Kidney capillary endothelial cell (primary cell): Measurements from ENCODE around the gene CLEC4F.

ENCODE experiments used
- DNase-seq: peaks from one replicate; pipeline ENCODE4 v3.0.0-alpha.2; 2018; ENCODE audit warnings: low spot score

CLEC4F gene

DNA sequence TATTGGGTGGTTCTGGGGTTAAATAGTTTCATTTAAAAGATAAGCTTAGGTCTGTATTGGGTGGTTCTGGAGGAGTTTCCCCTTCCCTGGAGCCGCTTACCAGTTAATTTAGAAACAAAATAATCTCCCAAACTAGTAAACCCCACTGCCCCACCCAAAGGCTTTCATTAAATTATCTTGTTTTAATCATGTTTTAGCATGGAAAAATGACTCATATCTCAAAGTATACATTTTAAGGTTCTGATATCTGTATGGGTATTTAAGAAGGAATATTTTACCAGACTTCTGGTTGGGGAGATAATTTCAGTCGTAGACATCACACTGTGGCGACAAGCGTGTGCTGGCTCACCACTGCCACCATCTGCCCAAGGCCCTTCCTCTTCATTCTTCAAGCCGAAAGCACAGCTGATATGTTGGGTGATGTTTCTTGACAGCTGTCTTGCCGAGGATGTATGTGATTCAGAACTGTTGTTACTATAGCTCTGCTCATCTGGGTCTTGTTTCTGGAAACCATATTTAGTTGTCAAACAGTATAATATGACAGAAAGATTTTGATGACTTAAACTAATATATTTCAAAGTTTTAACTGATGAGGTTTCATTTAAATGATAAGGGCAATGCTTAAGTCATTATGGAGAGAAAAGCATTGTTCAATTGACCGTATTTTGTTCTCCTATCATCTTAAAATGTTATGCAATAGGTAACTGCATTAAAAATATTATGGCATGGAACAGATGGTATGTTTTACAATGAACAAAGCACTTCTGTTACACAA lies 35.1 kb downstream of the CLEC4F start:
- peak; percentile 36 for DNase-seq

DNA sequence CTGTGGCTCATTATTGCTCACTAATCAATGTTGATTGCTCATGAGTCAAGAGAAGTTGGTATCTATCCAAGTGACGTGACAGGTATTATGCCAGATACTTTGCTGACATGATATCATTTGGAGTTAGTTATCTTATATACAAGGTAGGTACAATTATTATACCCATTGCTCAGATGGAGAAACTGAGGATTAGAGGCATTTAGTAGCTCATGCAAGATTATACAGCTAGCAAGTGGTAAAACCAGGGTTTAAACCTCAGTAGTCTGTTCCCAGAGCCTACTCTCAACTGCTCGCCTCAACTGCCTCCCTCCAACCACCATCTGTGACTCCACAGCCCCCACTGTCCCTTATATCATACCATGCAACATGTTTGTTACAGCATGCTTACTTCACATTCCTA lies 36.1 kb downstream of the CLEC4F start:
- DNase-seq, result no peak

DNA sequence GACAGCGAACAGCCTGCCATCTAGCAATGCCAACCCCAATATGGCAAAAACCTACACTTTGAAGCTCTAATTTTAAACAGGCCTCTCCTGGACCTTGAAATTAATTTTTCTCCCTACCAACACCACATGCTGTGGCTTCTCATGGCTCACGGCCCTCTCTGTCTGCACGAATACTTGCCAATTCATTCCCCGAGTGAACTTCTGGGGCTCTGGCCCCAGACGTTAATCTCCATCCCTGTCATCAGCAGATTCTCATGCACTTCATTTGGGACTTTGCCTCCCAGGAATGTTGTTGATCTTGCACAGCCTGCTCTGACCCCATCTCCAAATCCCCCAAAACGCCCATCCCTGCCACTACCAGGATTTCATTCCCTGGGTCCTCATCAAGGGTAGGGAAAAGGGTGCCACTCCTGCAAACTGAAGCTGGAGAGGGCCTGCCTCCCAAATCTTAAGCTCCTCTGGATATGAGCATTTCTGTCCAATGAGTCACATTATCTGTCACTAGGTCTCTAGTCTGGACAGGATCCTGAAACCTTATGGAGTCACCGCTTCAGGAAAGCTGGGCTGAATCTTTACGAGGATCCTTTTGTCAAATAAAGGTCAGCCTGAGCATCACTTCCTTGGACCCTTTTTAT lies 40.4 kb downstream of the CLEC4F start:
- no peak for DNase-seq

DNA sequence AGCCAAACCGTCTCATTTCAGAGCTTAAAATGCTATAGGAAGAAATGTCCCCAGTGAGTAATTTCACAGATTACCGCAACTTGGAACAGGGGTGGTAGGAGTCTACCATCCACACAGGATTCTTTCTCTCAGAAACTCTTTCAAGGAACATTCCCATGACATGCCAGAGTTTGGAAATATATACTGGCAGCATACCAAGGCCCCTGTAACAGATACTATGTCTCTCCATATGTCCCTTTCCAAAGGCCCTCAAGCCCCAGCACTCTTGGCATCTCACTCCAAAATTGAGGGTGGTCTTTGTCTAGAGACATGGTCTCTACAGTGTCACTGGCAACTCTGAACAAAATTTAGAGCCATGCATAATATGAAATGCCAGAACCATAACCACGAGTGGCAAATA lies 40.9 kb downstream of the CLEC4F start:
- DNase-seq, result no peak

DNA sequence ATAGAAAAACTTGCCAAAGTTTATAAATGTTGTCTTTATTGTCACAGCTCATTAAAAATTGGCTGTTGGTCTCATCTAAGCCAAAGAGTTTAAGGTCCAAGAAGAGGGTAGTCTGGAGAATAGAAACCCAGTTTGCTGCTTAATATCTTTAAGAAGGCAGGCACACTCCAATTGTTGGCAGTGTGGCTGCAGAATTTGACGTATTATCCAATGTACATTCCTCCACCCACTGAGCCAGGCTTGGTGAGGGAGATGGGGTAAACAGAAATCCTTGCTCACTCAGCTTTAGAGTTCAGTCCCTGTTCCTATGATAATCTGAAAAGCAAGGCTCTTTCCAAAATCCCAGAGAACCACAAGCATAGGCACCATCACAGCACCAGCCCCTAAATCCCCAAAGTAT lies 41.7 kb downstream of the CLEC4F start:
- no peak for DNase-seq

DNA sequence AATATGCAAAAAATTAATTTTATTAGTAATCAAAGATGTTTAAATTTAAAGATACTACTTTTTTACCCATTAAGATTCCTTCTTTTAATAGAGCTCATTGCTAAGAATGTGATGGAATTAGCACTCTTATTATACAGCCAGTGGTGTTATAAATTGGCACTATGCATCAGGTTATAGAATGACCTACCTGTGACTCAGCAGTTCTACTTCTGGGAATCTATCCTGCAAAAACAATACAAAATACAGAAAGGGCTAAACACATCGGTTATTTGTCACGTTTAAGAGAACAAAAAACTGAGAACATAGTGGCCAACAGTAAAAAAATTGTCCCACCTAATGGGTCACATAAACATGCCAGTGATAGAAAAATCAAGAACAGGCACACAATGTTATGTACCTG lies 42.9 kb downstream of the CLEC4F start:
- DNase-seq, result no peak

DNA sequence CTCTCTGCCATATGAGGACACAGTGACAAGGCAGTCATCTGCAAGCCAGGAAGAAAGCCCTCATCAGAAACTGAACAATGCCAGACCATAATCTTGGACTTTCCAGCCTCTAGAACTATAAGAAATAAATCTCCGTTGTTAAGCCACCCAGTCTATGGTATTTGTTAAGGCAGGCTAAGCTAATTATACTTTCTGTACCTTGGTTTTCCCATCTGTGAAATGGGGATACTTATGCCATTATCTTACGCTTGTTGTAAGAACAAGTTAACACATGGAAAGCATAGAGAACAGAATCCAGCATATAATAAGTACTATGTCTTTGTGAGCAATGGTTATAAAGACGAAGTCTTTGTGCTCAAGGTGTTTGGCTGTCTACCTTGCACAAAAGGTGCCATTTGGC lies 44.1 kb downstream of the CLEC4F start:
- no peak for DNase-seq

DNA sequence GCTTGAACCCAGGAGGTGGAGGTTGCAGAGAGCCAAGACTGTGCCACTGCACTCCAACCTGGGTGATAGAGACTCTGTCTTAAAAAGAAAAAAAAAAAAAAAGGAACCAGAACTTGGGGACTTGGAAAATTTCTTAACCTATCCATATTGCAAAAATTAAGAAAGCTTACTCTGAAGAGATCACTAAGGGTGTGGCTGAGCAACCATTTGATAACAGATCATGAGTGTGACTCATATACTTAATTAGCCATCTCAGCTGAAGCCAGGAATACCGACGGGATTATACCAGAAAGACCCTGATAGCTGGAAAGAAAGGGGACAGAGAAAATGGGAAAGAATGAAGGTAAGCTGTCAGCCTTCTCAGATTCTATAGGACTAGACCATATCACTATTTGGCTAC lies 45.3 kb downstream of the CLEC4F start:
- no peak for DNase-seq

DNA sequence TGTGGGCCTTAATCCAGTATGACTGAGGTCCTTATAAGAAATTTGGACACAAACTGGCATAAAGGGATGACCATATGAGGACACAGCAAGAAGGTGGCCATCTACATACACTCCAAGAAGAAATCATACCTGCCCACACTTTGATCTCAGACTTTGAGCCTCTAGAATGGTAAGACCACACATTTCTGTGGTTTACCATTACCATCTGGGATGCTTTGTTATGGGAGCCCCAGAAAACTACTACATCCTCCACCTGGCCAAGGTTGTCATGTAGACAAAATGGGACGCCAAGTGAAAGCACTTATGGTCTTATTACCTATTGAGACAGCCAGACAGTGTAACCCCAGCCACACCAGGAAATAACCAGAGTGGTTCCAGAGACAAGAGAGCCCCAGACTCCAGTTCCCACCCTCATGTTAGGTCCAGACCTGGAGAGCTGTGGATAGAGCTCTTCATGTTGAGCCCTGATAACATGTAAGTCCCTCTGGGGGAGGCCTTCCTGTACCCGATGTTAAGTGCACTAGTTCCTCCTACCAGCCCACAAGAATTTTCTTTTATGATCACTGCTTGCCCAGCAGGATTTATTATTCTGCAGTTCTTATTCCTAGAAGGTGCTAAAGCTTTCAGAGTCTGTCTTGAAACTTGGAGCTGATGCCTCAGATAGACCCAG lies 47.8 kb downstream of the CLEC4F start:
- no peak for DNase-seq

DNA sequence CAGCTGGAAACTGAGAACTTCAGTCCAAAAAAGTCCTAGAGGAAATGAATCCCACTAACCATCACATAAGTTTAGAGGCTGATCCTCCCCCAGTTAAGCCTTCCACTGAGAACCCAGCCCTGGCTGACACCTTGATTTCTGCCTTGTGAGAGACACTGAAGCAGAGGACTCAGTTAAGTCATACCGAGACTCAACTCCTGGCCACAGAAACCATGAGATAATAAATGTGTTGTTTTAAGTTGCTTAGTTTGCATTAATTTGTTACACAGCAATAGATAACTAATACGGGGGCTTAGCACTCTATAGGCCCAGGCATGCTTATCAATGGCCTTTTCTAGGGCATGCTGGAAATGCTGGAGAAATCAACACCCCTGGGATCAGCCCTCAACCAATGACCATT lies 49.0 kb downstream of the CLEC4F start:
- no peak for DNase-seq

DNA sequence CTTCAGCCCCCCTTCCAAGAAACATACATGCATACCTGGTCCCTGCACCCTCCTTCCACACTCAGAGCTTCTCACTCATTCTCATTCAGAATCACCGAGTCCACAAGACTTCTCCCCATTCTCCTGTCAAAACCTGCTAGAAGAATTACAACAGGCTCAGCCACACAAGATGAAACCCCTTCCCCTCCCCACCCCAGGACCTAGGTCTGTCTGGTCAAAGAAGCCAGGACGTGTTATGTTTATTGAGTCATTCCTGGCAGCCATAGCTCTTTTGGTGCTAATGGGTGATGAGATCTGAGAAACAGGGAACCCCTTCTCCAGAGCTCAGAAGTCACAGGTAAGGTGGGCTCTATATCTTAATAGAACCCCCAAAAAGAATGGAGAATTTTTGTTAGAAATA lies 50.9 kb downstream of the CLEC4F start:
- no peak for DNase-seq

DNA sequence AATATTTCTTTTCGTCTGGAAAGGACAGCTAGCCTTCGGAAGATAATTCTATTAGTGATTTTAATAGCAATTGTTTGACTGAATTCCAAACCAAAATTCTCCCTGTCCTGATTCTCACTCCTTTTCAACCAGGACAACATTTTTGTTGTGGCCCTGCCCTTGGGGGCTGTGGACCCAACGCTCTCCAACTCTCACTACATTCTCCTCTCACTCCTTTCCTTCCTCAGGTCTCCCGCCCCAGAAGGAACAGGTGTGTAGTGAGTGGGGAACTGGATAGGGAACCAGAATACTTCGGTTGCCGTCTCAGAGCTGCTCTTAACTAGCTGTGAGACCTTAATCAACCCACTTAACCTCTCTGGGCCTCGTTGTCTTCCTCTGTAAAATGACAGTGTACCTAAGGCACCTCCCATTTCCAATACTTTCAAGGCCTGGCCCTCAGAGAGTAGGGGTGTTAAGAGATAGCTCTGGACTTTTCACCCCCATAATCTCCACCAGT lies 51.8 kb downstream of the CLEC4F start:
- no peak for DNase-seq

DNA sequence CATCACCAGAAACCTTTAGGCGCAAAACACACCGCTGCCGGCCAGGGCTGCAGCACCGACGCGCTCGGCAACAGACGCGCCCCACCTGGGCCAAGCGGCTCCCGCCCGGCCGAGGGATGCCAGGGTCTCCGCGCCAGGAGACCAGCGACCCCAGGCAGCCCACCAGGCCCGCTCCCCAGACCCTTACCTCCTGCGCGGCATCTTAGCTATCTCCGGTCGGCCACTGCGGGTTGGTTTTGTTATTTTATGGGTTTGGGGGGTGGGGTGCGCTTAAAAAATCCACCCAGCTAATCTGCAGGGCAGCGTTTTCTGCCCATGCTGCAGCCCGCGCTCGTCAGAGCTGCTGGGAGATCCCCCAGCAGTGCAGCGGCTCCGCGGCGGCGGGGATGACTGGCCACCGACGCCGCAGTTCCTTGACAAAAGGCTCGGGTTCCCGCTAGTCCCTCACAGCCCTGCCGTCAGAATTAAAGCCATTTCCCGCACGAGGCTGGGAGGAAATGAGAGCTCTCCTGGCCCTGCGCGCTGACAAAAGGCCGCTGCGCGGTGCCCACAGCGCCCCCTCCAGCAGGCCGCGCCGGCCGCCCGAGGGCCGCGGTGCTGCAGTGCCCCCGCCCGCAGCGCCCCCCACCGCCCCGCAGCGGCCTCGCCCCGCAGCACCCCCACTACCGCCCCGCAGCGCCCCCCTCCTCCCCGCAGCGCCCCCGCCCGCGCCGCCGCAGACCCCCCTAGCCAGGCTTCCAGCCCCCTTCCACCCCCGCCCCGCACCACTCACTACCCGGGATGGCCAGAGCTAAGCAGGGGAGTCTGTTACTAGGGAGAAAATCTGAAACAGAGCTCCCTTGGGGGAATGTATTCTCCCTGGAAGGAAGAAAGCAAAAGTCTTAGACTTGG lies 52.5 kb downstream of the CLEC4F start, which contains the start of gene ADD2:
Gene ADD2, minus strand, starts transcription at position 502 of the 891 bp plus-strand sequence. CDS start 61,792 bp downstream, outside the sequence.
- no peak for DNase-seq

DNA sequence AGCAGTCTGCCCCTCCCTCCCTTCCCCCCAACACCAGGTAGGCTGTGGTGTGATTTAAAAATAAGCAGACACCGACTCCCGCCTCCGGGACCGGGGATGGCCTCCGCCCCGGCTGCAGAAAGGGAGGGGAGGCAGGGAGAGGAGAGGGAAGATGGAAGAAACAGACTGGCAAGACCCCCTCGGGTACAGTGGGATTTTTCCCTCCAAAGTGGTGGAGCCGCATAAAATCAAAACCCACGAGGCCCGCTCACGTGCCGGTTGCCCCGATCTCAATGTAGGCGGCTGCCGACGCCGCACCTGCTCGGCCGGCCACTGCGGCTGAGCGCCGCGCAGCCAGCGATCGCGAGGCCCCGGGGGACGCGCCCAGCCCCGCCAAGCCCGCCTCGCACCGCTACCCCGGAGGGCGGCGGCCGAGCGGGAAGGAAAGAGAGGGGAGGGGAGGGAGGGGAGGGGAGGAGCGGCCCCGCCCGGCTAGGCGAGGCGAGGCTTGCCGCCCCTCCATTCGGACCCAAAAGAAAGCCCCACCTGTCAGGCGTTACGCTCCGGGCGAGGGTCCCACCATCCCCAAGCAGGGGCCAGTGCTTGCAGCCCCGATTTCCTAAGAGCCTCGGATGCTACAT lies 53.2 kb downstream of the CLEC4F start:
- DNase-seq, result no peak

DNA sequence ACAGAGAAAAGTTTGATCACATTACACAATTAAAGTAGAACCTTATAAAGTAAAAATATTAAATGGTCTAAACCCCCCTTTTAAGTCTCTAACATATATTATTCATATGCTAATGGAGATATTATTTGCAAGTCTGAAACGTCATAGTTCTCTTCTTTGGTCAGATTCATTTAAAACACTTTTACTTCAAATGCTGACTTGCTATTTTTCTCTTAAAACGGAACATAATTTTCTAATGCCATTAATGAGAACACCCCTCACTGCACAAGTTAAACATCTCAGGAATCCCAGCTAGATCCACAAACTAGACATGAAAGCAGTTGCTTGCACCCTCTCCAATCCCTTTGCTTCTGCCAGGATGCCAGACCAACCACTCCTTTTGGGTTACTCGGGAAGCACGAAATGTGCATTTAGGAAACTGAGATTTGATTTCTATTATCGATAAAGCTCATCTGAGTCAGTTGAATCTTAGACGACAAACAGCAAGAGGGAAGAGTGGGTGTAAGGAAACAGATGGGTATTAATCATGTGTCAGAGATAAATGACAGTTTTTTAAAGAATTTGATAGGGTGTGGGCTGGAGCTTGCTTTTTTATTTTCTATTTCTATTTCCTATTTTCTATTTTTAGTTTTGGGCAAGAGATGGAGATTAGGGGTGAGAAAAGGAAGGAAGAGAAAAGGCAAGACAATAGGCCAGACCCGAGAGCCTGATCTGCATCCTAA lies 53.9 kb downstream of the CLEC4F start:
- DNase-seq, result no peak

DNA sequence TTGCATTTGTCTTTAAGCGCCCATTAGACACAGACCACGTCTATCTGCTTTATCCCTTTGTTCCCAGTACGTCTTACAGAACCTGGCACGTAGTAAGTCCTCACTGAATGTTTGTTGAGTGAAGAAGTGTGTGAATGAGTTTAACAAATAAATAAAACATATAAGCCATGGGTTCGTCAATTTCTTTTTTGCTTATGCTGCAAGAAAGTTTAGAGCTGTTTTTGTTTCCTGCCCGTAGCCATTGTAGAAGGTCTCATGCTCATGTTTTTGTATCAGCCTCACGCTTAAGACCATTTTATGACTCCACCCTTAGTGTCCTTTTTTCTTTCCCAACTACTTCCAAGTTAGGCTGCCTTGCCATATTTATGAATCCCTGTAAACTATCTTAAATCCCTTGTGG lies 54.9 kb downstream of the CLEC4F start:
- DNase-seq, result no peak

DNA sequence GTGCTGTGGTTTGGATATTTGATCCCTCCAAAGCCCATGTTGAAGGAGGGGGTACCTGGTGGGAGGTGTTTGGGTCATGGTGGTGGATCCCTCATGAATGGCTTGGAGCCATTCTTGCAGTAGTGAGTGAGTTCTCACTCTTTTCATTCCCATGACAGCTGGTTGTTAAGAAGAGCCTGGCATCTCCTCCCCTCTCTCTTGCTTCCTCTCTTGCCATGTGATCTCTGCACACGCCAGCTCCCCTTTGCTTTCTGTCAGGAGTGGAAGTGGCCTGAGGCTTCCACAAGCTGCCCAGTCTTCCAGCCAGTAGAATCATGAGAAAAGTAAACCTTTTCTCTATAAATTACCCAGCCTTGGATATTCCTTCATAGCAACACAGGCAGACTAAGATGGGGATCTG lies 61.0 kb downstream of the CLEC4F start:
- no peak for DNase-seq
